Panc1 (cell line): ENCODE data around the gene GDF2. TPM values are rescaled to one million over a fixed set of nuclear protein-coding genes. Genes with fewer than 3 reads are reported as not detected.

ENCODE experiments used
- ATAC-seq: fragments of 200-7000 bp; cut with Tn5 transposase; 2 replicates; pipeline ENCODE4 v1.9.1; 2020; ENCODE audit warnings: mild to moderate bottlenecking, moderate library complexity
- BruUV-seq: library from RNA; stranded (reverse); fragments of 400-500 nt; replicated peaks from 2 replicates; lab custom pipeline; 2021; lab: Mats Ljungman, UMichigan
- CTCF ChIA-PET: fragments of 300-600 bp; sonication (Branson Sonifier 250); formaldehyde crosslinking; loops from one replicate; lab custom pipeline; 2022; ENCODE audit warnings: antibody characterized with exemption; lab: Charles Lee
- POLR2A ChIA-PET: fragments of 300-600 bp; sonication (Branson Sonifier 250); formaldehyde crosslinking; loops from one replicate; lab custom pipeline; 2022; ENCODE audit warnings: antibody characterized with exemption; lab: Charles Lee
- DNase-seq: peaks from one replicate; pipeline ENCODE4 v3.0.0-alpha.2; 2010; ENCODE audit warnings: low read depth, low spot score
- H3K27ac ChIP-seq: 2 replicates; pipeline ENCODE4 v1.5.1; 2011; ENCODE audit warnings: mild to moderate bottlenecking, low read length, inconsistent platforms
- H3K27me3 ChIP-seq: fragments of 200-500 bp; sonication (Bioruptor generic); 2 replicates; pipeline ENCODE4 v1.6.0; 2014; ENCODE audit warnings: low read length, inconsistent platforms; ENCODE audit not compliant: control insufficient read depth, insufficient read depth
- H3K36me3 ChIP-seq: fragments of 200-500 bp; sonication (Bioruptor generic); 2 replicates; pipeline ENCODE4 v1.5.1; 2014; ENCODE audit warnings: inconsistent platforms, mild to moderate bottlenecking, low read length, moderate library complexity; ENCODE audit not compliant: control insufficient read depth, insufficient read depth
- H3K4me1 ChIP-seq: 2 replicates; pipeline ENCODE4 v1.5.1; 2011; ENCODE audit warnings: inconsistent platforms, mild to moderate bottlenecking, low read length, moderate library complexity; ENCODE audit not compliant: control insufficient read depth, insufficient read depth
- H3K4me3 ChIP-seq, 2 experiments: 2 replicates each; pipeline ENCODE4 v1.5.1; 2011 to 2012; ENCODE audit warnings: low read depth in 2 of 2, low read length in 2 of 2, mild to moderate bottlenecking in 2 of 2, inconsistent platforms in 1 of 2, moderate library complexity in 1 of 2
- H3K9me3 ChIP-seq: fragments of 200-500 bp; sonication (Bioruptor generic); 2 replicates; pipeline ENCODE4 v1.5.1; 2014; ENCODE audit warnings: low read depth, mild to moderate bottlenecking, inconsistent platforms, low read length, moderate library complexity; ENCODE audit not compliant: control insufficient read depth, insufficient read depth
- CTCF ChIP-seq: fragments of 450-650 bp; IDR thresholded peaks from 2 replicates; pipeline ENCODE4 v1.5.1; 2017; ENCODE audit warnings: mild to moderate bottlenecking
- POLR2AphosphoS5 ChIP-seq: IDR thresholded peaks from 2 replicates; pipeline ENCODE4 v1.6.1; 2012; ENCODE audit warnings: mild to moderate bottlenecking, low read depth, low read length, moderate library complexity
- SIN3A ChIP-seq: IDR thresholded peaks from 2 replicates; pipeline ENCODE4 v1.6.1; 2012; ENCODE audit warnings: low read depth, mild to moderate bottlenecking, low read length, moderate library complexity, borderline replicate concordance; ENCODE audit not compliant: insufficient read depth
- TCF7L2 ChIP-seq: IDR thresholded peaks from 2 replicates; pipeline ENCODE4 v1.6.1; 2011; ENCODE audit warnings: mild to moderate bottlenecking, low read depth, low read length, inconsistent platforms
- in situ Hi-C: cut with HindIII; loops from 2 replicates; pipeline ENCODE4 v1.10.0; 2016; ENCODE audit warnings: low sequenced_read_pairs, low pct_unique_long_range_greater_than_20kb
- intact Hi-C: fragments of 100-400 bp; cut with micrococcal nuclease; formaldehyde crosslinking; loops from one replicate; pipeline ENCODE4 v1.10.0; 2022; ENCODE audit not compliant: unreplicated experiment
- total RNA-seq: library from RNA; stranded (reverse); gene quantifications from one replicate; pipeline ENCODE4 v1.2.1, GENCODE V29; 2021; ENCODE audit not compliant: unreplicated experiment
- TF ChIP-seq, protein P1 (sequence below), 2 experiments: IDR thresholded peaks; 2 replicates each; pipeline ENCODE4 v1.6.1; 2011 to 2012; ENCODE audit warnings: low read depth in 2 of 2, control low read depth in 1 of 2, low read length in 1 of 2, mild to moderate bottlenecking in 1 of 2, moderate library complexity in 1 of 2; ENCODE audit not compliant: insufficient read depth in 1 of 2

The GDF2 gene
- total RNA-seq, 1 experiment from 2014 or later: not detected

DNA sequence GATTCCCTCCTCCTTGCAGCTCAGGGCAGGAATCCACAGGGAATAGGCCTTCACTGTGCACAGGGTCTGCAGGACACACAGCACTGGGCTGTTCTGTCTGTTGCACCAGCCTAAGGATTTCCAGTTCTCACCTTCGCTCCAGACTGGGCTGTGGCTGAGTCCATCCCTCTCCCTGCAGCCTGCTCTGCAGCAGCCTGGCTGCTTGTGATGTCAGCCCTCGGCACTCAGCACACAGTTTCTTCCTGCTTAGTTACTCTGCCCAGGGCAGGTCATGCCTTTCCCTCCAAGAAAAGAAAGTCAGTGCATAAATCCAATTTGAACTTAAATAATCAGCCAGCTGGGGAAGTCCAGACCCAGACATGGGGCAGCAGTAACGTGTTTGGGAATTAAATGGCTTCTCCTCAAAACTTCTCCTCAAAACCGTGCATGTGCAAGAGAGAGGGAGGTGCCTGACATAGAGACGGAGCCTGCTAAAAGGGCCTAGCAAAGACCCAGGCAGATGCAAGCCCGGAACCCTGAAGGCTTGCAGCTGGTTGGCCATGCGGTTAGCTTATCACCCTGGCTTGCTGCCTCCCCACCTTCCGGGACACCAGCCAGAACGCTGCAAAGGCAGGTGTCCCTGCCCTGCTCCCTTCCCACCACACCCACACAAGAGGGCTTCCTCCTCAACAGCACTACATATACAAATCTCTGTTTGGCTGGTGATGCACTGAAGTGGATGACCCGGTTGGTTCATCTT lies 10.9 kb upstream of the GDF2 start:
- in situ Hi-C loops (no loop called here), intact Hi-C loops (loop anchor here (1.0 kb wide), 1 partner anchor 264 kb away; no protein-coding TSS in a partner anchor)
- ChIA-PET CTCF (interaction anchor here (0.6 to 2.4 kb wide), 10 partner anchors 12 to 319 kb away, joined by 3 to 30 read pairs (median 4); no protein-coding TSS in a partner anchor), POLR2A (no interaction called here)
- Histone ChIP-seq H3K9me3 (no peaks in the 10 kb centered on the region), H3K4me3 (no peak overlapping the region), H3K36me3 (no peaks in the 10 kb centered on the region), H3K27ac (no peak overlapping the region), H3K27me3 (peaks cover 5% of the 10 kb centered on the region; the same call in 1 of the 2 replicates), H3K4me1 (no peaks in the 10 kb centered on the region)
- ATAC-seq (peak; percentile 48), DNase-seq (no peak)
- no TSS peak for BruUV-seq
- TF ChIP-seq TCF7L2 (no peak), CTCF (no peak), POLR2AphosphoS5 (no peak), SIN3A (no peak)
- TF ChIP-seq, protein P1, sequence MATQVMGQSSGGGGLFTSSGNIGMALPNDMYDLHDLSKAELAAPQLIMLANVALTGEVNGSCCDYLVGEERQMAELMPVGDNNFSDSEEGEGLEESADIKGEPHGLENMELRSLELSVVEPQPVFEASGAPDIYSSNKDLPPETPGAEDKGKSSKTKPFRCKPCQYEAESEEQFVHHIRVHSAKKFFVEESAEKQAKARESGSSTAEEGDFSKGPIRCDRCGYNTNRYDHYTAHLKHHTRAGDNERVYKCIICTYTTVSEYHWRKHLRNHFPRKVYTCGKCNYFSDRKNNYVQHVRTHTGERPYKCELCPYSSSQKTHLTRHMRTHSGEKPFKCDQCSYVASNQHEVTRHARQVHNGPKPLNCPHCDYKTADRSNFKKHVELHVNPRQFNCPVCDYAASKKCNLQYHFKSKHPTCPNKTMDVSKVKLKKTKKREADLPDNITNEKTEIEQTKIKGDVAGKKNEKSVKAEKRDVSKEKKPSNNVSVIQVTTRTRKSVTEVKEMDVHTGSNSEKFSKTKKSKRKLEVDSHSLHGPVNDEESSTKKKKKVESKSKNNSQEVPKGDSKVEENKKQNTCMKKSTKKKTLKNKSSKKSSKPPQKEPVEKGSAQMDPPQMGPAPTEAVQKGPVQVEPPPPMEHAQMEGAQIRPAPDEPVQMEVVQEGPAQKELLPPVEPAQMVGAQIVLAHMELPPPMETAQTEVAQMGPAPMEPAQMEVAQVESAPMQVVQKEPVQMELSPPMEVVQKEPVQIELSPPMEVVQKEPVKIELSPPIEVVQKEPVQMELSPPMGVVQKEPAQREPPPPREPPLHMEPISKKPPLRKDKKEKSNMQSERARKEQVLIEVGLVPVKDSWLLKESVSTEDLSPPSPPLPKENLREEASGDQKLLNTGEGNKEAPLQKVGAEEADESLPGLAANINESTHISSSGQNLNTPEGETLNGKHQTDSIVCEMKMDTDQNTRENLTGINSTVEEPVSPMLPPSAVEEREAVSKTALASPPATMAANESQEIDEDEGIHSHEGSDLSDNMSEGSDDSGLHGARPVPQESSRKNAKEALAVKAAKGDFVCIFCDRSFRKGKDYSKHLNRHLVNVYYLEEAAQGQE (IDR thresholded peaks at IDR 0.05; ENCODE audit: insufficient read depth in 1 of 2, low read depth in 2 of 2, low read length in 1 of 2): no peak

DNA sequence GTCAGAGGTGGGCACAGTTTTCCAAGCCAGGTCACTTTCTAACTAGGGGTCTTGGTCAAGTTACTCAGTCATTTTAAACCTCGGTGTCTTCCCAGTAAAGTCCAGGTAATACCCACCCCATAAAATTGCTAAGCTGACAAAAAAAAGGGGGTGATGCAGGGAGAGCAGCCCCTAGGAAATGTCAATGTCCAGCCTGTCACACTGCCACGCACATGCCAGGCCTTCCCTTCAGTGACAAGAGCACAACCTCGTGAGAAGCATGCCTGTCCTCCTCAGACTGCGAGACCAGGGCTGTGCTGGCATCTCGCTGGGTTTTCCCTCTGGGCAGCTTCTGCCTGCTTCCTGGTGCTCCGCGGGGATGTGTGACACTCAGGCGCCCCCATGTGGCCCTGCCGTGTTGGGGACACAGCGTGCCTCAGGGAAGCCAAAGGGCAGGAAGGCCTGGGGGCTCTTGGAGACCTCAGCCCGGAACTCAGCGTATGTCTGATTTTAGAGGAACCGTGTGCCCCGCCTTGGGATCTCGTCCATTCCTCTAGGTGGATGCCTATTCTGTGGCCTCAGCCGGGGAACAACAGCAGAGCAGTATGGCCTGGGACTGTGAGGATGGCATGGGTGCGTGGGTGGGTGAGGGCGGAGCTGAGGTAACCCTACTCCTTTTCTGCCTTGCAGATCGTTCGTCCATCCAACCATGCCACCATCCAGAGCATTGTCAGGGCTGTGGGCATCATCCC lies 10.2 kb upstream of the GDF2 start:
- ChIA-PET POLR2A (no interaction called here), CTCF (interaction anchor here (0.6 to 2.4 kb wide), 10 partner anchors 12 to 320 kb away, joined by 3 to 30 read pairs (median 4); no protein-coding TSS in a partner anchor)
- no TSS peak for BruUV-seq
- intact Hi-C loops: loop anchor here (1.0 to 2.0 kb wide), 2 partner anchors 265 to 287 kb away; no protein-coding TSS in a partner anchor
- H3K36me3 ChIP-seq: no peaks in the 10 kb centered on the region
- H3K27ac ChIP-seq: no peak overlapping the region
- no peaks in the 10 kb centered on the region for H3K4me1 ChIP-seq
- H3K9me3 ChIP-seq: no peaks in the 10 kb centered on the region
- H3K4me3 ChIP-seq: no peak overlapping the region
- H3K27me3 ChIP-seq: peaks cover 4% of the 10 kb centered on the region; the same call in 1 of the 2 replicates
- peak; percentile 96 for ATAC-seq
- TF ChIP-seq SIN3A (no peak), CTCF (peak; percentile 96)
- TF ChIP-seq, protein P1 (IDR thresholded peaks at IDR 0.05; ENCODE audit: insufficient read depth in 1 of 2, low read depth in 2 of 2, low read length in 1 of 2): 0 out of 4 replicates have a peak, but pooled peaks of 1 of the 2 experiments have one; percentile 57
- DNase-seq: peak; percentile 32
- in situ Hi-C loops: no loop called here
